H1 (cell line): ENCODE measurements around the gene TMEM115. TPM values are rescaled to one million over a fixed set of nuclear protein-coding genes. Genes with fewer than 3 reads are reported as not detected.

ENCODE experiments used
- CTCF ChIA-PET: fragments of 300-600 bp; sonication (Branson Sonifier 250); formaldehyde crosslinking; loops from one replicate; lab custom pipeline; 2021; ENCODE audit not compliant: partially characterized antibody; lab: Charles Lee
- POLR2A ChIA-PET: fragments of 300-600 bp; sonication (Branson Sonifier 250); formaldehyde crosslinking; loops from one replicate; lab custom pipeline; 2021; ENCODE audit warnings: inconsistent platforms; ENCODE audit not compliant: partially characterized antibody; lab: Charles Lee
- DNase-seq, 2 experiments: peaks; one replicate each; pipeline versions ENCODE4 v3.0.0 to v3.0.0-alpha.2; 2010 to 2022; ENCODE audit warnings: low spot score in 2 of 2, low read depth in 1 of 2, mixed read lengths in 1 of 2
- FAIRE-seq: peaks from 2 replicates; lab custom pipeline; 2011; peaks lifted over from hg19 to GRCh38; lab: Jason Lieb, UNC
- H2AFZ ChIP-seq: 2 replicates; pipeline ENCODE4 v1.8.1; 2012; ENCODE audit warnings: low read length, inconsistent platforms
- H2AK5ac ChIP-seq: 2 replicates; pipeline ENCODE4 v1.6.1; 2013; ENCODE audit warnings: low read depth, low read length
- H2BK120ac ChIP-seq: replicated peaks from 2 replicates; pipeline ENCODE3; 2013; ENCODE audit warnings: low read depth, low read length, inconsistent platforms
- H2BK12ac ChIP-seq: 2 replicates; pipeline ENCODE4 v1.6.1; 2013; ENCODE audit warnings: low read depth, low read length
- H2BK15ac ChIP-seq: 2 replicates; pipeline ENCODE4 v1.6.1; 2013; ENCODE audit warnings: low read length
- H2BK20ac ChIP-seq: 2 replicates; pipeline ENCODE4 v1.6.1; 2013; ENCODE audit warnings: low read length
- H2BK5ac ChIP-seq: 2 replicates; pipeline ENCODE4 v1.6.1; 2013; ENCODE audit warnings: low read depth, low read length
- H3K14ac ChIP-seq: 2 replicates; pipeline ENCODE4 v1.6.1; 2013; ENCODE audit warnings: inconsistent platforms; ENCODE audit not compliant: insufficient read length
- H3K18ac ChIP-seq: 2 replicates; pipeline ENCODE4 v1.6.1; 2013; ENCODE audit warnings: low read length; ENCODE audit errors: extremely low read depth
- H3K23ac ChIP-seq: 2 replicates; pipeline ENCODE4 v1.6.1; 2013; ENCODE audit warnings: inconsistent platforms; ENCODE audit not compliant: insufficient read length
- H3K23me2 ChIP-seq: 2 replicates; pipeline ENCODE4 v1.6.1; 2013; ENCODE audit warnings: low read depth, low read length
- H3K27ac ChIP-seq: 2 replicates; pipeline ENCODE4 v1.6.1; 2011; ENCODE audit warnings: low read depth, low read length, inconsistent platforms
- H3K27me3 ChIP-seq, 4 experiments: replicated peaks in 1 of 4; 1 replicate in 1 of 4; 2 replicates in 3 of 4; pipeline versions ENCODE4 v1.6.1 to v1.8.1; 2011 to 2013; ENCODE audit warnings: low read length in 3 of 4, mild to moderate bottlenecking in 3 of 4, inconsistent platforms in 2 of 4, mixed read lengths in 2 of 4, moderate library complexity in 1 of 4; ENCODE audit not compliant: control insufficient read depth in 3 of 4, insufficient read depth in 3 of 4; ENCODE audit errors: extremely low read depth in 1 of 4
- H3K36me3 ChIP-seq, 4 experiments: 2 replicates each; pipeline versions ENCODE4 v1.6.1 to v1.8.1; 2011 to 2013; ENCODE audit warnings: mild to moderate bottlenecking in 4 of 4, low read length in 3 of 4, moderate library complexity in 2 of 4, control low read depth in 1 of 4, inconsistent platforms in 1 of 4; ENCODE audit not compliant: insufficient read depth in 4 of 4, control insufficient read depth in 2 of 4
- H3K4ac ChIP-seq: replicated peaks from 2 replicates; pipeline ENCODE3; 2013; ENCODE audit warnings: low read length, low read depth, mixed read lengths, inconsistent platforms; ENCODE audit not compliant: insufficient read length
- H3K4me1 ChIP-seq, 4 experiments: replicated peaks in 1 of 4; 1 replicate in 1 of 4; 2 replicates in 3 of 4; pipeline versions ENCODE4 v1.6.1 to v1.8.1; 2011 to 2013; ENCODE audit warnings: low read length in 3 of 4, inconsistent platforms in 2 of 4, mixed read lengths in 1 of 4; ENCODE audit not compliant: insufficient read depth in 4 of 4, control insufficient read depth in 3 of 4
- H3K4me2 ChIP-seq, 2 experiments: 2 replicates each; pipeline versions ENCODE4 v1.6.1 to v1.8.1; 2011 to 2013; ENCODE audit warnings: low read depth in 2 of 2, low read length in 2 of 2, control low read depth in 1 of 2, inconsistent platforms in 1 of 2, mild to moderate bottlenecking in 1 of 2; ENCODE audit not compliant: insufficient read depth in 1 of 2
- H3K4me3 ChIP-seq, 4 experiments: fragments of 200-600, 300-600 bp in 1 of 4; sonication (generic), shearing (Covaris generic), sonication (Bioruptor Twin) in 1 of 4; 2 replicates each; pipeline versions ENCODE4 v1.5.1 to v1.8.1; 2011 to 2016; ENCODE audit warnings: low read length in 4 of 4, low read depth in 3 of 4, control low read depth in 2 of 4, inconsistent platforms in 2 of 4, mild to moderate bottlenecking in 2 of 4, mixed read lengths in 1 of 4, moderate library complexity in 1 of 4; ENCODE audit not compliant: insufficient read depth in 2 of 4; ENCODE audit errors: extremely low read depth in 1 of 4
- H3K56ac ChIP-seq: replicated peaks from 2 replicates; pipeline ENCODE3; 2013; ENCODE audit warnings: low read depth, mild to moderate bottlenecking, mixed read lengths, low read length, inconsistent platforms; ENCODE audit not compliant: insufficient read length
- H3K79me1 ChIP-seq: 2 replicates; pipeline ENCODE4 v1.6.1; 2013; ENCODE audit warnings: low read depth, low read length, control low read depth
- H3K79me2 ChIP-seq, 2 experiments: 2 replicates each; pipeline versions ENCODE4 v1.6.1 to v1.8.1; 2012 to 2013; ENCODE audit warnings: low read length in 2 of 2, mild to moderate bottlenecking in 2 of 2, inconsistent platforms in 1 of 2; ENCODE audit not compliant: insufficient read depth in 2 of 2, control insufficient read depth in 1 of 2
- H3K9ac ChIP-seq, 4 experiments: replicated peaks in 1 of 4; 1 replicate in 1 of 4; 2 replicates in 3 of 4; pipeline versions ENCODE4 v1.6.1 to v1.8.1; 2011 to 2013; ENCODE audit warnings: low read depth in 3 of 4, low read length in 3 of 4, control low read depth in 2 of 4, mild to moderate bottlenecking in 2 of 4, moderate library complexity in 2 of 4, inconsistent platforms in 1 of 4; ENCODE audit errors: extremely low read depth in 1 of 4
- H3K9me3 ChIP-seq, 2 experiments: 2 replicates each; pipeline versions ENCODE4 v1.6.1 to v1.8.1; 2012 to 2013; ENCODE audit warnings: mild to moderate bottlenecking in 2 of 2, moderate library complexity in 2 of 2, control low read depth in 1 of 2, inconsistent platforms in 1 of 2, low read depth in 1 of 2, low read length in 1 of 2, mixed read lengths in 1 of 2; ENCODE audit not compliant: insufficient read depth in 2 of 2
- H4K20me1 ChIP-seq, 2 experiments: replicated peaks in 1 of 2; 2 replicates each; pipeline versions ENCODE3 to v1.8.1; 2011 to 2013; ENCODE audit warnings: inconsistent platforms in 2 of 2, low read length in 2 of 2, mild to moderate bottlenecking in 1 of 2; ENCODE audit not compliant: insufficient read depth in 2 of 2, control insufficient read depth in 1 of 2
- H4K5ac ChIP-seq: 2 replicates; pipeline ENCODE4 v1.6.1; 2013; ENCODE audit warnings: low read length, low read depth, mixed read lengths, inconsistent platforms; ENCODE audit not compliant: insufficient read length
- H4K8ac ChIP-seq: 2 replicates; pipeline ENCODE4 v1.8.0; 2013; ENCODE audit warnings: mild to moderate bottlenecking, moderate library complexity, low read length, inconsistent platforms; ENCODE audit not compliant: insufficient read depth; ENCODE audit errors: extremely low read depth
- H4K91ac ChIP-seq: replicated peaks from 2 replicates; pipeline ENCODE3; 2013; ENCODE audit warnings: low read length, mixed read lengths, inconsistent platforms; ENCODE audit not compliant: insufficient read length
- ATF3 ChIP-seq: IDR thresholded peaks from 2 replicates; pipeline ENCODE4 v1.6.1; 2011; ENCODE audit warnings: low read depth, mild to moderate bottlenecking, low read length; ENCODE audit not compliant: insufficient read depth
- KDM4A ChIP-seq: IDR thresholded peaks from one replicate; pipeline ENCODE4 v1.7.1; 2012; ENCODE audit warnings: low read depth, mild to moderate bottlenecking, moderate library complexity, low read length, inconsistent platforms; ENCODE audit not compliant: severe bottlenecking
- WGBS, 2 experiments: shearing (Covaris generic) in 1 of 2; methylation state at CpG; one replicate each; pipeline versions ENCODE4 v1.1.6 to v1.1.7; 2013 to 2015; ENCODE audit warnings: low lambda C conversion rate in 2 of 2, mixed read lengths in 2 of 2, inconsistent platforms in 1 of 2, low coverage in 1 of 2, missing lambda C conversion rate in 1 of 2; ENCODE audit not compliant: insufficient replicate concordance in 2 of 2, insufficient coverage in 1 of 2, insufficient read length in 1 of 2; ENCODE audit errors: extremely low coverage in 1 of 2, missing lambda C conversion rate in 1 of 2; 5-methylcytosine and 5-hydroxymethylcytosine counted together
- polyA plus RNA-seq, 7 experiments: library from polyadenylated mRNA; depleted of rRNA in 3 of 7; stranded (reverse) in 5 of 7; unstranded in 2 of 7; fragments of >200 nt in 5 of 7; fragments of 200-250 nt in 2 of 7; gene quantifications; 1 replicate in 5 of 7; 2 replicates in 1 of 7; 4 replicates in 1 of 7; pipeline versions ENCODE4 v1.2.1 to v1.2.3, GENCODE V29; 2011 to 2013; ENCODE audit warnings: missing spikeins in 2 of 7, mixed read lengths in 2 of 7
- total RNA-seq: library from RNA; stranded (reverse); fragmentation: NEBNext Ultra II Directional; extraction: Animal tissue kit (Norgen Biotek cat#: 25700); gene quantifications from 2 replicates; pipeline ENCODE4 v1.2.1, GENCODE V29; 2021

The TMEM115 gene
- total and polyA plus RNA-seq, 2 of the 8 experiments (the other 6 are each of a cell fraction or from before 2014, with no cell fraction given) = 25.4 to 32.4 TPM

- peaks cover 0 to 2% (median under 1%) of the 10 kb centered on the region in 4 experiments; a peak in 2 of 7 replicates for H3K4me1 ChIP-seq
- DNase-seq (no peak), FAIRE-seq (no peak)
- no peak overlapping the region for H4K8ac ChIP-seq
- no peak overlapping the region for H3K4me2 ChIP-seq
- no peak overlapping the region for H2AK5ac ChIP-seq
- H2BK20ac ChIP-seq = no peak overlapping the region
- H4K20me1 ChIP-seq = peaks cover 3 to 4% of the 10 kb centered on the region in 2 experiments
- no peaks in the 10 kb centered on the region for H3K79me1 ChIP-seq
- 87% methylated on average over 12 of the region's 12 CpGs; no CpG with 5 or more reads in 1 of the 2 experiments for WGBS, 2 experiments
- no peak overlapping the region for H2BK15ac ChIP-seq
- ChIA-PET POLR2A (interaction anchor here (1.2 to 1.5 kb wide), 2 partner anchors 11 to 25 kb away, joined by 3 to 7 read pairs; no protein-coding TSS in a partner anchor), CTCF (interaction anchor here (0.6 to 9.3 kb wide), 16 partner anchors 9 to 225 kb away, joined by 3 to 136 read pairs (median 6); partner anchors contain the start of genes CYB561D2, NPRL2 and ZMYND10)
- no peak overlapping the region for H3K27ac ChIP-seq
- H2AFZ ChIP-seq = no peak overlapping the region
- H3K9me3 ChIP-seq = no peaks in the 10 kb centered on the region
- no peak overlapping the region for H3K4ac ChIP-seq
- H3K4me3 ChIP-seq = no peak overlapping the region
- H2BK5ac ChIP-seq = no peak overlapping the region
- H3K23me2 ChIP-seq = no peaks in the 10 kb centered on the region
- H3K79me2 ChIP-seq = no peaks in the 10 kb centered on the region
- H4K91ac ChIP-seq = no peak overlapping the region
- no peak overlapping the region for H3K18ac ChIP-seq
- H3K27me3 ChIP-seq = no peaks in the 10 kb centered on the region
- no peak overlapping the region for H2BK120ac ChIP-seq
- TF ChIP-seq ATF3 (no peak), KDM4A (no peak)
- H3K56ac ChIP-seq = no peak overlapping the region
- no peak overlapping the region for H4K5ac ChIP-seq
- no peaks in the 10 kb centered on the region for H3K36me3 ChIP-seq
- no peak overlapping the region for H3K23ac ChIP-seq
- no peak overlapping the region for H3K14ac ChIP-seq
- no peak overlapping the region for H2BK12ac ChIP-seq
- H3K9ac ChIP-seq = no peak overlapping the region
Measured at GRCh38 chr3:50390508-50391224, 31.3 kb upstream of the TMEM115 start.
